ENCODE measurements around the gene WASF2. TPM values are rescaled to one million over a fixed set of nuclear protein-coding genes. Genes with fewer than 3 reads are reported as not detected.

Gene WASF2
- total RNA-seq, 1 experiment from 2014 or later, result 134 TPM

GRCh38 chr1:27380766-27381733, 108.9 kb downstream of the WASF2 start:
- no peak overlapping the region for H3K27ac ChIP-seq
- H3K9me3 ChIP-seq (ENCODE audit: insufficient read depth, low read depth), result no peaks in the 10 kb centered on the region
- H3K36me3 ChIP-seq (ENCODE audit: low read depth), result no peaks in the 10 kb centered on the region
- H3K4me1 ChIP-seq (replicated peaks; ENCODE audit: insufficient read depth), result no peaks in the 10 kb centered on the region
- H3K27me3 ChIP-seq (ENCODE audit: insufficient read depth, low read depth), result no peaks in the 10 kb centered on the region
- ChIA-PET POLR2A (ENCODE audit: unreplicated experiment) (no interaction called here), CTCF (interaction anchor here (1.4 kb wide), 1 partner anchor 12 kb away, joined by 4 read pairs; no protein-coding TSS in a partner anchor)
- H3F3A ChIP-seq (ENCODE audit: insufficient read depth, low read depth), result no peaks in the 10 kb centered on the region
- no peaks in the 10 kb centered on the region for H4K20me1 ChIP-seq (ENCODE audit: insufficient read depth)
- no peak overlapping the region for H2AFZ ChIP-seq
- H3K4me2 ChIP-seq, result no peak overlapping the region
- no peaks in the 10 kb centered on the region for H3K79me2 ChIP-seq (ENCODE audit: low read depth)
- intact Hi-C loops (cut with micrococcal nuclease; ENCODE audit: unreplicated experiment), result no loop called here
- no peak overlapping the region for H3K4me3 ChIP-seq
- no peak for DNase-seq
- H3K9me2 ChIP-seq (ENCODE audit: insufficient read depth), result no peaks in the 10 kb centered on the region
- no TSS peak for BruUV-seq (replicated peaks)
- TF ChIP-seq CTCF (conservative IDR thresholded peaks at IDR 0.05) (no peak), EZH2 (IDR thresholded peaks at IDR 0.05; ENCODE audit: low read depth) (no peak)

GRCh38 chr1:27380224-27380623, 109.7 kb downstream of the WASF2 start:
- BruUV-seq (replicated peaks), result no TSS peak

GRCh38 chr1:27379564-27380122, 110.3 kb downstream of the WASF2 start:
- CTCF ChIA-PET, result interaction anchor here (0.6 kb wide), 1 partner anchor 290 kb away, joined by 3 read pairs; no protein-coding TSS in a partner anchor
- Histone ChIP-seq H3K27ac (no peak overlapping the region), H3F3A (ENCODE audit: insufficient read depth, low read depth) (no peaks in the 10 kb centered on the region), H3K4me1 (replicated peaks; ENCODE audit: insufficient read depth) (no peaks in the 10 kb centered on the region), H3K4me3 (no peak overlapping the region), H3K79me2 (ENCODE audit: low read depth) (no peaks in the 10 kb centered on the region), H2AFZ (no peak overlapping the region), H3K27me3 (ENCODE audit: insufficient read depth, low read depth) (no peaks in the 10 kb centered on the region), H3K9me3 (ENCODE audit: insufficient read depth, low read depth) (no peaks in the 10 kb centered on the region), H3K36me3 (ENCODE audit: low read depth) (no peaks in the 10 kb centered on the region), H4K20me1 (ENCODE audit: insufficient read depth) (no peaks in the 10 kb centered on the region), H3K4me2 (no peak overlapping the region), H3K9me2 (ENCODE audit: insufficient read depth) (no peaks in the 10 kb centered on the region)
- no TSS peak for BruUV-seq (replicated peaks)
- DNase-seq, result no peak
- no peak for TF ChIP-seq CTCF (conservative IDR thresholded peaks at IDR 0.05)
- TF ChIP-seq EZH2 (IDR thresholded peaks at IDR 0.05; ENCODE audit: low read depth), result no peak
- POLR2A ChIA-PET (ENCODE audit: unreplicated experiment), result no interaction called here
- intact Hi-C loops (cut with micrococcal nuclease; ENCODE audit: unreplicated experiment), result no loop called here

More at GRCh38 chr1:27380224-27380623, 109.7 kb downstream of the WASF2 start:
- Histone ChIP-seq H3F3A (ENCODE audit: insufficient read depth, low read depth) (no peaks in the 10 kb centered on the region), H3K79me2 (ENCODE audit: low read depth) (no peaks in the 10 kb centered on the region), H3K4me2 (no peak overlapping the region), H3K9me2 (ENCODE audit: insufficient read depth) (no peaks in the 10 kb centered on the region), H3K4me3 (no peak overlapping the region), H3K36me3 (ENCODE audit: low read depth) (no peaks in the 10 kb centered on the region), H3K4me1 (replicated peaks; ENCODE audit: insufficient read depth) (no peaks in the 10 kb centered on the region), H2AFZ (no peak overlapping the region), H3K9me3 (ENCODE audit: insufficient read depth, low read depth) (no peaks in the 10 kb centered on the region), H4K20me1 (ENCODE audit: insufficient read depth) (no peaks in the 10 kb centered on the region), H3K27ac (no peak overlapping the region), H3K27me3 (ENCODE audit: insufficient read depth, low read depth) (no peaks in the 10 kb centered on the region)
- no peak for DNase-seq
- TF ChIP-seq CTCF (conservative IDR thresholded peaks at IDR 0.05) (no peak), EZH2 (IDR thresholded peaks at IDR 0.05; ENCODE audit: low read depth) (no peak)
- ChIA-PET POLR2A (ENCODE audit: unreplicated experiment) (no interaction called here), CTCF (no interaction called here)
- intact Hi-C loops (cut with micrococcal nuclease; ENCODE audit: unreplicated experiment), result no loop called here

Data from PC-9 (cell line).